Progenitor cell of endocrine pancreas (in vitro differentiated cells): ENCODE measurements around the gene C1QL4. TPM values are rescaled to one million over a fixed set of nuclear protein-coding genes. Genes with fewer than 3 reads are reported as not detected.

Source experiments
- DNase-seq: peaks from one replicate; pipeline ENCODE4 v3.0.0; 2021; ENCODE audit warnings: low spot score; ENCODE audit not compliant: unreplicated experiment
- H3K27ac Mint-ChIP-seq: 2 replicates; pipeline ENCODE4 v1.8.0; 2021; ENCODE audit warnings: mild to moderate bottlenecking, moderate library complexity, mixed read lengths
- H3K27me3 Mint-ChIP-seq: 2 replicates; pipeline ENCODE4 v1.8.0; 2021; ENCODE audit warnings: mixed read lengths
- H3K36me3 Mint-ChIP-seq: 2 replicates; pipeline ENCODE4 v1.8.0; 2022; ENCODE audit warnings: mixed read lengths; ENCODE audit not compliant: insufficient read depth
- H3K4me1 Mint-ChIP-seq: 2 replicates; pipeline ENCODE4 v1.8.0; 2021; ENCODE audit warnings: low read depth, mixed read lengths
- H3K4me3 Mint-ChIP-seq: 2 replicates; pipeline ENCODE4 v1.8.0; 2021; ENCODE audit warnings: low read depth, mild to moderate bottlenecking, moderate library complexity, mixed read lengths
- H3K9me3 Mint-ChIP-seq: 2 replicates; pipeline ENCODE4 v1.8.0; 2021; ENCODE audit warnings: low read depth, mixed read lengths
- CTCF ChIP-seq: fragments of 200-600 bp; sonication (generic); IDR thresholded peaks from one replicate; pipeline ENCODE4 v1.5.0; 2021; ENCODE audit warnings: antibody characterized with exemption, mild to moderate bottlenecking; ENCODE audit not compliant: unreplicated experiment
- total RNA-seq: library from RNA; stranded (reverse); gene quantifications from 2 replicates; pipeline ENCODE4 v1.2.1, GENCODE V29; 2021

C1QL4 gene
- total RNA-seq, 1 donor from 2014 or later = 0.79 TPM

GRCh38 chr12:49294086-49294803, 42.7 kb downstream of the C1QL4 start:
- no peaks in the 10 kb centered on the region for H3K36me3 Mint-ChIP-seq
- H3K4me3 Mint-ChIP-seq = no peak overlapping the region
- no peak for DNase-seq
- no peak overlapping the region for H3K27ac Mint-ChIP-seq
- TF ChIP-seq CTCF = no peak
- peaks cover 72% of the 10 kb centered on the region for H3K27me3 Mint-ChIP-seq
- H3K9me3 Mint-ChIP-seq = no peaks in the 10 kb centered on the region
- H3K4me1 Mint-ChIP-seq = peaks cover 4% of the 10 kb centered on the region

GRCh38 chr12:49293056-49293956, 43.7 kb downstream of the C1QL4 start:
- no peak for DNase-seq

GRCh38 chr12:49292729-49293055, 44.3 kb downstream of the C1QL4 start:
- H3K27ac Mint-ChIP-seq = no peak overlapping the region
- no peak for TF ChIP-seq CTCF
- H3K36me3 Mint-ChIP-seq = no peaks in the 10 kb centered on the region
- no peaks in the 10 kb centered on the region for H3K9me3 Mint-ChIP-seq
- no peak overlapping the region for H3K4me3 Mint-ChIP-seq
- H3K4me1 Mint-ChIP-seq = peaks cover 4% of the 10 kb centered on the region
- no peak for DNase-seq
- peaks cover 70% of the 10 kb centered on the region for H3K27me3 Mint-ChIP-seq

More at GRCh38 chr12:49293056-49293956, 43.7 kb downstream of the C1QL4 start:
- Mint-ChIP-seq H3K4me1 (peaks cover 4% of the 10 kb centered on the region), H3K4me3 (no peak overlapping the region), H3K36me3 (no peaks in the 10 kb centered on the region), H3K27ac (no peak overlapping the region), H3K9me3 (no peaks in the 10 kb centered on the region), H3K27me3 (peaks cover 70% of the 10 kb centered on the region)
- no peak for TF ChIP-seq CTCF

GRCh38 chr12:49288922-49289555, 47.9 kb downstream of the C1QL4 start:
- peaks cover 1% of the 10 kb centered on the region for H3K4me1 Mint-ChIP-seq

More at GRCh38 chr12:49288922-49289555, 47.9 kb downstream of the C1QL4 start:
- H3K4me3 Mint-ChIP-seq = no peak overlapping the region
- H3K27ac Mint-ChIP-seq = peak overlapping the region; percentile 16
- no peak for TF ChIP-seq CTCF
- DNase-seq = no peak
- no peaks in the 10 kb centered on the region for H3K36me3 Mint-ChIP-seq
- H3K9me3 Mint-ChIP-seq = no peaks in the 10 kb centered on the region
- H3K27me3 Mint-ChIP-seq = peaks cover 50% of the 10 kb centered on the region
